PC-3 (cell line): ENCODE measurements around the gene GHRL. TPM values are rescaled to one million over a fixed set of nuclear protein-coding genes. Genes with fewer than 3 reads are reported as not detected.
"Not testable (repeated sequence)": the region's sequence is repeated elsewhere in the genome, so short reads cannot be mapped to it uniquely, and the experiment has no call there.

Experiments
- ATAC-seq: fragments of 200-7000 bp; cut with Tn5 transposase; 2 replicates; pipeline ENCODE4 v1.9.1; 2020; ENCODE audit warnings: mild to moderate bottlenecking, moderate library complexity
- BruUV-seq: library from RNA; stranded (reverse); fragments of 400-500 nt; replicated peaks from 2 replicates; lab custom pipeline; 2021; lab: Mats Ljungman, UMichigan
- CTCF ChIA-PET: fragments of 300-600 bp; sonication (Branson Sonifier 250); formaldehyde crosslinking; loops from one replicate; lab custom pipeline; 2022; ENCODE audit warnings: antibody characterized with exemption; lab: Charles Lee
- POLR2A ChIA-PET: fragments of 300-600 bp; sonication (Branson Sonifier 250); formaldehyde crosslinking; loops from one replicate; lab custom pipeline; 2022; ENCODE audit warnings: antibody characterized with exemption; ENCODE audit not compliant: unreplicated experiment; lab: Charles Lee
- DNase-seq: peaks from one replicate; pipeline ENCODE4 v3.0.0-alpha.2; 2015
- H2AFZ ChIP-seq: fragments of 300-600 bp; sonication (generic); 2 replicates; pipeline ENCODE4 v1.6.0; 2016; ENCODE audit warnings: antibody characterized with exemption, low read length
- H3F3A ChIP-seq: fragments of 300-600 bp; sonication (generic); one replicate; pipeline ENCODE4 v1.6.0; 2017; ENCODE audit warnings: antibody characterized with exemption, low read length, control low read depth, mild to moderate bottlenecking; ENCODE audit not compliant: unreplicated experiment
- H3K27ac ChIP-seq: fragments of 300-600 bp; sonication (generic); 2 replicates; pipeline ENCODE4 v1.5.1; 2016; ENCODE audit warnings: mild to moderate bottlenecking, low read length
- H3K27me3 ChIP-seq: fragments of 300-600 bp; sonication (generic); 2 replicates; pipeline ENCODE4 v1.6.1; 2016; ENCODE audit warnings: low read length, mixed read lengths
- H3K36me3 ChIP-seq: fragments of 300-600 bp; sonication (generic); 2 replicates; pipeline ENCODE4 v1.6.1; 2016; ENCODE audit warnings: low read depth, mixed run types, low read length, mixed read lengths
- H3K4me1 ChIP-seq: fragments of 300-600 bp; sonication (generic); 2 replicates; pipeline ENCODE4 v1.5.1; 2016; ENCODE audit warnings: low read length; ENCODE audit not compliant: insufficient read depth
- H3K4me2 ChIP-seq: fragments of 300-600 bp; sonication (generic); 2 replicates; pipeline ENCODE4 v1.6.0; 2016; ENCODE audit warnings: low read length
- H3K4me3 ChIP-seq: fragments of 300-600 bp; sonication (generic); 2 replicates; pipeline ENCODE4 v1.5.1; 2016; ENCODE audit warnings: mild to moderate bottlenecking, low read length, mixed read lengths
- H3K79me2 ChIP-seq: fragments of 300-600 bp; sonication (generic); 2 replicates; pipeline ENCODE4 v1.6.1; 2017; ENCODE audit warnings: low read length, mixed read lengths
- H3K9ac ChIP-seq: fragments of 300-600 bp; sonication (generic); 2 replicates; pipeline ENCODE4 v1.6.0; 2016; ENCODE audit warnings: mild to moderate bottlenecking, low read length
- H3K9me2 ChIP-seq: fragments of 300-600 bp; sonication (generic); replicated peaks from 2 replicates; pipeline ENCODE4 v1.6.1; 2016; ENCODE audit warnings: mixed run types, low read length, mixed read lengths
- H3K9me3 ChIP-seq: fragments of 300-600 bp; sonication (generic); 2 replicates; pipeline ENCODE4 v1.6.1; 2016; ENCODE audit warnings: low read length, mixed read lengths
- H4K20me1 ChIP-seq: fragments of 300-600 bp; sonication (generic); 2 replicates; pipeline ENCODE4 v1.6.1; 2016; ENCODE audit warnings: low read length, mixed read lengths
- EZH2 ChIP-seq: fragments of 300-600 bp; sonication (generic); IDR thresholded peaks from one replicate; pipeline ENCODE4 v1.6.1; 2017; ENCODE audit warnings: antibody characterized with exemption, mild to moderate bottlenecking, low read length; ENCODE audit not compliant: unreplicated experiment
- EZH2phosphoT487 ChIP-seq: fragments of 300-600 bp; sonication (generic); IDR thresholded peaks from 2 replicates; pipeline ENCODE4 v1.6.1; 2018; ENCODE audit warnings: mild to moderate bottlenecking, antibody characterized with exemption, low read length, borderline replicate concordance
- intact Hi-C: fragments of 100-400 bp; cut with micrococcal nuclease; formaldehyde crosslinking; loops from 2 replicates; pipeline ENCODE4 v1.9.0; 2023
- total RNA-seq: library from RNA; depleted of rRNA; stranded (reverse); fragments of >200 nt; gene quantifications from 2 replicates; pipeline ENCODE4 v1.2.3, GENCODE V29; 2014
- TF ChIP-seq, protein P1 (sequence below): fragments of 300-600 bp; sonication (generic); conservative IDR thresholded peaks from 2 replicates; pipeline ENCODE4 v1.5.1; 2017; ENCODE audit warnings: antibody characterized with exemption, low read depth, mild to moderate bottlenecking, low read length

The GHRL gene
- total RNA-seq, 1 experiment from 2014 or later, result not detected

DNA sequence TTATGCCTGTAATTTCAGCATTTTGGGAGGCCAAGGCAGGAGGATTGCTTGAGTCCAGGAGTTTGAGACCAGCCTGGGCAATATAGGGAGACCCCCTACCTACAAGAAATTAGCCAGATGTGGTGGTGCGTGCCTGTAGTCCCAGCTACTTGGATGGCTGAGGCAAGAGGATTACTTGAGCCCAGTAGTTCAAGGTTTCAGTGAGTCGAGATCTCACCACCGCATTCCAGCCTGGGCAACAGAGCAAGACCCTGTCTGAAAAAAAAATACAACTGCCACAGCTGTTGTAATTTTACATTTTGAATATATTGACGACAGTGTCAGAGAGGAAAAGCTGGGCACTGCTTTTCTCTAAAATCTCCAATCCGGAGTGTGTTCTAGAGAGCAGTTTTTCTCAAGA, 23.3 kb downstream of the GHRL start:
- no peaks in the 10 kb centered on the region for H3K9me2 ChIP-seq
- H3K27ac ChIP-seq, result no peak overlapping the region
- no TSS peak for BruUV-seq
- intact Hi-C loops, result no loop called here
- H3K79me2 ChIP-seq, result peaks cover 95% of the 10 kb centered on the region
- H2AFZ ChIP-seq, result no peak overlapping the region
- peaks cover 28% of the 10 kb centered on the region; the same call in 1 of the 2 replicates for H4K20me1 ChIP-seq
- H3K36me3 ChIP-seq, result peaks cover 40% of the 10 kb centered on the region
- no peaks in the 10 kb centered on the region for H3K9me3 ChIP-seq
- H3F3A ChIP-seq, result no peaks in the 10 kb centered on the region
- no peak overlapping the region for H3K9ac ChIP-seq
- CTCF ChIA-PET, result no interaction called here
- H3K27me3 ChIP-seq, result no peaks in the 10 kb centered on the region
- no peaks in the 10 kb centered on the region for H3K4me1 ChIP-seq
- POLR2A ChIA-PET, result no interaction called here
- DNase-seq, result no peak
- TF ChIP-seq, protein P1, sequence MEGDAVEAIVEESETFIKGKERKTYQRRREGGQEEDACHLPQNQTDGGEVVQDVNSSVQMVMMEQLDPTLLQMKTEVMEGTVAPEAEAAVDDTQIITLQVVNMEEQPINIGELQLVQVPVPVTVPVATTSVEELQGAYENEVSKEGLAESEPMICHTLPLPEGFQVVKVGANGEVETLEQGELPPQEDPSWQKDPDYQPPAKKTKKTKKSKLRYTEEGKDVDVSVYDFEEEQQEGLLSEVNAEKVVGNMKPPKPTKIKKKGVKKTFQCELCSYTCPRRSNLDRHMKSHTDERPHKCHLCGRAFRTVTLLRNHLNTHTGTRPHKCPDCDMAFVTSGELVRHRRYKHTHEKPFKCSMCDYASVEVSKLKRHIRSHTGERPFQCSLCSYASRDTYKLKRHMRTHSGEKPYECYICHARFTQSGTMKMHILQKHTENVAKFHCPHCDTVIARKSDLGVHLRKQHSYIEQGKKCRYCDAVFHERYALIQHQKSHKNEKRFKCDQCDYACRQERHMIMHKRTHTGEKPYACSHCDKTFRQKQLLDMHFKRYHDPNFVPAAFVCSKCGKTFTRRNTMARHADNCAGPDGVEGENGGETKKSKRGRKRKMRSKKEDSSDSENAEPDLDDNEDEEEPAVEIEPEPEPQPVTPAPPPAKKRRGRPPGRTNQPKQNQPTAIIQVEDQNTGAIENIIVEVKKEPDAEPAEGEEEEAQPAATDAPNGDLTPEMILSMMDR, result no peak
- TF ChIP-seq EZH2phosphoT487, result no peak
- H3K4me3 ChIP-seq, result no peak overlapping the region
- no peak overlapping the region for H3K4me2 ChIP-seq
- no peak for ATAC-seq

DNA sequence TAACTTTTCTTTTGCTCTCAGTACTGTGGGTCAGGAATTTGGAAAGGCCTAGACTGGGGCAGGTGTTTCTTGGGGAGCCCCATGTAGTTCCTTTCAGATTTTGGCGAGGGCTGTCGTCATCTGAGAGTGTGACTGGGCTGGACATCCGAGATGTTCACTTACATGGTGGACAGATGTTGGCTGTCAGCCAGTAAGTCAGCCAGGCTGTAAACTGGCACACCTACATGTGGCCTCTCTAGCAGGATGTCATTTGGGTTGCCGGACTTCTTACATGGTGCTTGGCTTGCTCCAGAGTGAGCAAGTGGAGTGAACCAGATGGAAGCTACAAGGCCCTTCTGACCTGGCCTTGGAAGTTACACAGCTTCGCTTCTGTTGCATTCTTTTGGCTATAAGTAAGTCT, 23.8 kb downstream of the GHRL start:
- Histone ChIP-seq H3K4me3 (no peak overlapping the region), H3F3A (no peaks in the 10 kb centered on the region), H3K27ac (no peak overlapping the region), H3K79me2 (peaks cover 95% of the 10 kb centered on the region), H3K36me3 (peaks cover 45% of the 10 kb centered on the region), H4K20me1 (peaks cover 23% of the 10 kb centered on the region; the same call in 1 of the 2 replicates), H3K9ac (no peak overlapping the region), H3K9me2 (no peaks in the 10 kb centered on the region), H3K9me3 (no peaks in the 10 kb centered on the region), H3K4me2 (no peak overlapping the region), H3K27me3 (no peaks in the 10 kb centered on the region), H2AFZ (no peak overlapping the region), H3K4me1 (no peaks in the 10 kb centered on the region)
- no peak for TF ChIP-seq EZH2
- no peak for TF ChIP-seq EZH2phosphoT487
- TF ChIP-seq, protein P1, result no peak
- no peak for ATAC-seq
- intact Hi-C loops, result no loop called here
- BruUV-seq, result no TSS peak
- no peak for DNase-seq
- ChIA-PET CTCF (no interaction called here), POLR2A (no interaction called here)

DNA sequence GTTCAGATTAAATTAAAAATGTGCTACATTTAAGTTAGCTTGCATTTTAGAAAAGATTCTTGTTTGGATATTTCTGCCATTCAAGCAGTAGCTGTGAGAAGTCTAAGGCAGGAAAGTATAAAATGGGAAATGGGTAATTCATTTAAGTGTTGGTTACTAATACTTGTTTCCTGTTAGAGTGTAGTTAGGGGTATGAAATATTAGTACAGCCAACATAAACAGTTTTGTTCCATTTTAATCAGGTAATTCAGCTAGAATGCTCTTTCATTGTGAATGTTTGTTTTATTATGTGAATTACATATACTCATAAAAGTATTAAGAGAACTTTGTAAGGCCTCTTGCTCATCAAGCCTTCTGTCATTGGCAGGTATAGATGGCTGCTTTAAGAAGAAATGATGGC, 24.6 kb downstream of the GHRL start:
- Histone ChIP-seq H3K36me3 (peaks cover 50% of the 10 kb centered on the region), H3K4me1 (no peaks in the 10 kb centered on the region), H3K9me3 (no peaks in the 10 kb centered on the region), H3K9me2 (no peaks in the 10 kb centered on the region), H3K9ac (no peak overlapping the region), H3K27ac (no peak overlapping the region), H2AFZ (no peak overlapping the region), H4K20me1 (peaks cover 14% of the 10 kb centered on the region; the same call in 1 of the 2 replicates), H3K4me3 (no peak overlapping the region), H3K4me2 (no peak overlapping the region), H3K79me2 (peaks cover 95% of the 10 kb centered on the region), H3F3A (no peaks in the 10 kb centered on the region), H3K27me3 (no peaks in the 10 kb centered on the region)
- ChIA-PET CTCF (no interaction called here), POLR2A (interaction anchor here (0.6 kb wide), 1 partner anchor 111 kb away, joined by 4 read pairs; no protein-coding TSS in a partner anchor)
- no peak for TF ChIP-seq EZH2
- TF ChIP-seq, protein P1, result no peak
- no peak for TF ChIP-seq EZH2phosphoT487
- peak; percentile 16; the same call in 1 of the 2 replicates for ATAC-seq
- no TSS peak for BruUV-seq
- no peak for DNase-seq
- intact Hi-C loops, result no loop called here

DNA sequence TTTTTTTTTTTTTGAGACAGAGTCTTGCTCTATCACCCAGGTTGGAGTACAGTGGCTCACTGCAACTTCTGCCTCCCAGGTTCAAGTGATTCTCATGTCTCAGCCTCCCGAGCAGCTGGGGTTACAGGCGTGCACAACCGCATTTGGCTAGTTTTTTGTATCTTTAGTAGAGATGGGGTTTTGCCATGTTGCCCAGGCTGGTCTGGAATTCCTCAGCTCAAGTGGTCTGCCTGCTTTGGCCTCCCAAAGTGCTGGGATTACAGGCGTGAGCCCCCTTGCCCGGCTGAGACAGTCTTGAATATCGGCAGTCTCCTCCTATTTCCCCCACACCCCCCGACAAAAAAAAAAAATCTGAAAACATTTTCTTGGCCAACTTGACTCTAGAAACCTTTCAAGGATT, 25.8 kb downstream of the GHRL start:
- H3F3A ChIP-seq, intact Hi-C loops, BruUV-seq, H3K4me2 ChIP-seq, H3K27ac ChIP-seq, CTCF ChIA-PET, ATAC-seq, H3K4me1 ChIP-seq, H3K9ac ChIP-seq, H2AFZ ChIP-seq, DNase-seq, H3K27me3 ChIP-seq, POLR2A ChIA-PET, H3K4me3 ChIP-seq, H3K9me3 ChIP-seq, H3K9me2 ChIP-seq: not testable (repeated sequence)
- peaks cover 11% of the 10 kb centered on the region; the same call in 1 of the 2 replicates for H4K20me1 ChIP-seq
- H3K79me2 ChIP-seq, result peaks cover 89% of the 10 kb centered on the region
- H3K36me3 ChIP-seq, result peaks cover 54% of the 10 kb centered on the region
